ENCODE measurements around the gene STIL.

- no peak for TF ChIP-seq CTCF (IDR thresholded peaks at IDR 0.05)
- TF ChIP-seq POLR2A (IDR thresholded peaks at IDR 0.05) = no peak
Measured at GRCh38 chr1:47215713-47216112, 98.2 kb downstream of the STIL start.
